Measurements from ENCODE around the gene IL25.
"Not testable (repeated sequence)": the region's sequence is repeated elsewhere in the genome, so short reads cannot be mapped to it uniquely, and the experiment has no call there.

IL25 gene

DNA sequence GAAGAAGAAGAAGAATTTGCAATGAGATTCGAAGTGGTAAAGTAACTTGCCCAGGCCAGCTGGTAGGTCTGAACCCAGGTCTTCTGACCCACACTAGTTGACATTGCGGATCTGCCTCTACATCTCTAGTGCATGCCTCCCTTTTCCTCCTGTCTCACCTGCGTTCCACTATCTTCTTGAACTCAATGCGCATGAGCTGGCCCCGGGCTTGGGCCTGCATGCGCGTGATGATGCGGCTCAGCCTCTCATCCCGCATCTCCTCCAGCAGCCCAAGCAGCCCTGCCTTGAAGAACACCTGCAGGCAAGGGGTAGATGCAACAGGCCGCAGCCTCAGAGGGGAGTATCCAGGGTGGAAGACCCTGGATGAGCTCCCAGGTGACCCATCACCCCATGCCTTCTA, 23.5 kb downstream of the IL25 start:
- DNase-seq (ENCODE audit: extremely low read depth, insufficient read length) = no peak
- no peaks in the 10 kb centered on the region for H3K27me3 ChIP-seq (replicated peaks; ENCODE audit: control insufficient read depth, insufficient read depth, low read length)
- H3K36me3 ChIP-seq (ENCODE audit: control insufficient read depth, insufficient read depth, low read length) = no peaks in the 10 kb centered on the region

DNA sequence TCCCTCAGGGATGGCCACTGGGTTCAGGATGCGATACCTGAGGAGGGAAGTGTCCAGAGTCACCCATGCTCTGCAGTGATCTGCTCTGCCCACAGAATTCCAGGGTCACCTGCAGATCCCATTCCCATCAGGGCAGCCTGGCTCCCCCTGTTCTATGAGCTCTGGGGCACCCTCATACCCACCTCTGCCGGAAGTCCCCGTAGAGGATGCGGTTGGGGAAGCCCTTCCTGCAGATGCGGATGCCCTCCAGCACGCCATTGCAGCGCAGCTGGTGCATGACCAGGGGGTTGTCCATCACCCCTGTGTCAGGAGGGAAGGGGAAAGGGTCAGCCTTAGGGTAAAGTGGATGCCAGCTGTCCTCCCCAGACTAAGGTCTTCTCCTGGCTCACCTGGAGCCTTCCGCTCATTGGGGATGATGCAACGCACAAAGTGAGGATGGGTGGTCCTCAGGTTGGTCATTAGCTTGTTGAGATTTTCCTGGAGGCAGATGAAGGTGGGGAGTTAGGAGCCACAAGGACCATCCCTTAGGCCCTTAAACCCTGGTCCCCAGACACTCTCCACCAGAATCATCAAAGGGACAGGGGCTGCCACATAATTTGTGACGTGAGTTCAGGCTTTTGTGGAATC, 24.3 kb downstream of the IL25 start:
- Histone ChIP-seq H3K27me3 (replicated peaks; ENCODE audit: control insufficient read depth, insufficient read depth, low read length) (peaks cover under 1% of the 10 kb centered on the region; the same call in 1 of the 2 replicates), H3K36me3 (ENCODE audit: control insufficient read depth, insufficient read depth, low read length) (no peaks in the 10 kb centered on the region), H3K4me3 (replicated peaks; ENCODE audit: low read depth, low read length) (no peak overlapping the region)
- no peak for DNase-seq (ENCODE audit: extremely low read depth, insufficient read length)
- no peak for TF ChIP-seq CTCF (IDR thresholded peaks at IDR 0.05; ENCODE audit: insufficient read depth, low read length, poor library complexity, severe bottlenecking)

More for the DNA sequence above, 23.5 kb downstream of the IL25 start:
- TF ChIP-seq CTCF (IDR thresholded peaks at IDR 0.05; ENCODE audit: insufficient read depth, low read length, poor library complexity, severe bottlenecking) = no peak
- H3K4me3 ChIP-seq (replicated peaks; ENCODE audit: low read depth, low read length) = no peak overlapping the region

- no peak for DNase-seq (ENCODE audit: extremely low read depth, insufficient read length)
- peaks cover 3% of the 10 kb centered on the region; the same call in 1 of the 2 replicates for H3K27me3 ChIP-seq (replicated peaks; ENCODE audit: control insufficient read depth, insufficient read depth, low read length)
- TF ChIP-seq CTCF (IDR thresholded peaks at IDR 0.05; ENCODE audit: insufficient read depth, low read length, poor library complexity, severe bottlenecking) = no peak
- no peaks in the 10 kb centered on the region for H3K36me3 ChIP-seq (ENCODE audit: control insufficient read depth, insufficient read depth, low read length)
- H3K4me3 ChIP-seq (replicated peaks; ENCODE audit: low read depth, low read length) = no peak overlapping the region
These were observed 25.7 kb downstream of the IL25 start for GRCh38 chr14:23398348-23398747.

DNA sequence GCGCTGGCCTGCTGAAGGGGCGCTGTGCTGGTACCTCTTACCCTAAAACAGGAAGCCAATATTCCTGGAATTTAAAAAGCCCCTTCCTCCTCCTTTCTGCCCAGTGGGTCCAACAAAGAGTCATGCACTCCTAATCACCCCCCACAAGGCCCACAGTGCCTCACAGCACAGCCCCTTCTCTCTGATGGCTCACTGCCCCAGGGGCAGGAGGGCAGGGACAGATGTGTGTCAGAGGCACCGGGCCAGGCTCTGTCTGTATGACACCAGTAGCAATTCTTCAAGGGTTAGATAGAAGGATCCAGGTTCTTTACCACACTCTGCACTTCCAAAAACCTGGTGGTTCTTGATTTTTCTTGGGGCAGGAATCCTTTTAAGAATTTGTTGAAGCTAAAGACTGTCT, 26.5 kb downstream of the IL25 start:
- H3K27me3 ChIP-seq (replicated peaks; ENCODE audit: control insufficient read depth, insufficient read depth, low read length) = peaks cover 5% of the 10 kb centered on the region

GRCh38 chr14:23399591-23399990, 27.0 kb downstream of the IL25 start:
- no peak for TF ChIP-seq CTCF (IDR thresholded peaks at IDR 0.05; ENCODE audit: insufficient read depth, low read length, poor library complexity, severe bottlenecking)
- no peaks in the 10 kb centered on the region for H3K36me3 ChIP-seq (ENCODE audit: control insufficient read depth, insufficient read depth, low read length)
- peaks cover 5% of the 10 kb centered on the region for H3K27me3 ChIP-seq (replicated peaks; ENCODE audit: control insufficient read depth, insufficient read depth, low read length)
- DNase-seq (ENCODE audit: extremely low read depth, insufficient read length) = no peak
- H3K4me3 ChIP-seq (replicated peaks; ENCODE audit: low read depth, low read length) = no peak overlapping the region

More for the DNA sequence above, 26.5 kb downstream of the IL25 start:
- Histone ChIP-seq H3K4me3 (replicated peaks; ENCODE audit: low read depth, low read length) (no peak overlapping the region), H3K36me3 (ENCODE audit: control insufficient read depth, insufficient read depth, low read length) (no peaks in the 10 kb centered on the region)
- no peak for TF ChIP-seq CTCF (IDR thresholded peaks at IDR 0.05; ENCODE audit: insufficient read depth, low read length, poor library complexity, severe bottlenecking)
- no peak for DNase-seq (ENCODE audit: extremely low read depth, insufficient read length)

DNA sequence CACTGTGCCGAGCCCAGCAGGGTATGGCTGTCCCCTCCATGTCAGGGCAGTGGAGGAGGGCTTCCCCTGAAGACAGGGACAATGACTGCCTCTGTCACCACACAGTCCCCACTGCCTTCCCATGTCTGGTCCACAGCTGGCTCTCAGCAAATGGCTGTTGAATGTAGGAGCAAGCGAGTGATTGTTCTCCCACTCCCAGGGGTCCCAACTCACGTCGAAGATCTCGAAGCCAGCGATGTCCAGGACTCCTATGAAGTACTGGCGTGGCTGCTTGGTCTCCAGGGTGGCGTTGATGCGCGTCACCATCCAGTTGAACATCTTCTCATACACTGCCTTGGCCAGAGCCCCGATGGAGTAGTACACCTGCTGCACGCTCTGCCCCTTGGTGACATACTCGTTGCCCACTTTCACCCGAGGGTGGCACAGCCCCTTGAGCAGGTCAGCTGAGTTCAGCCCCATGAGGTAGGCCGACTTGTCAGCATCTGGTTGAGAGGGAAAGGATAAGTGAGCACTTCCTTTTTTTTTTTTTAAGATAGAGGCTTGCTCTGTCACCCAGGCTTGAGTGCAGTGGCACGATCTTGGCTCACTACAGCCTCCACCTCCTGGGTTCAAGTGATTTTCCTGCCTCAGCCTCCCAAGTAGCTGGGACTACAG, 28.0 kb downstream of the IL25 start:
- H3K27me3 ChIP-seq (replicated peaks; ENCODE audit: control insufficient read depth, insufficient read depth, low read length); DNase-seq (ENCODE audit: extremely low read depth, insufficient read length): not testable (repeated sequence)

More for the DNA sequence above, 28.0 kb downstream of the IL25 start:
- not testable (repeated sequence) for H3K4me3 ChIP-seq (replicated peaks; ENCODE audit: low read depth, low read length); H3K36me3 ChIP-seq (ENCODE audit: control insufficient read depth, insufficient read depth, low read length)

Data from GM06990 (cell line).